PC-3 (cell line): ENCODE data around the gene TOGARAM2. TPM values are rescaled to one million over a fixed set of nuclear protein-coding genes. Genes with fewer than 3 reads are reported as not detected.

Experiments used
- ATAC-seq: fragments of 200-7000 bp; cut with Tn5 transposase; 2 replicates; pipeline ENCODE4 v1.9.1; 2020; ENCODE audit warnings: mild to moderate bottlenecking, moderate library complexity
- BruUV-seq: library from RNA; stranded (reverse); fragments of 400-500 nt; replicated peaks from 2 replicates; lab custom pipeline; 2021; lab: Mats Ljungman, UMichigan
- CTCF ChIA-PET: fragments of 300-600 bp; sonication (Branson Sonifier 250); formaldehyde crosslinking; loops from one replicate; lab custom pipeline; 2022; ENCODE audit warnings: antibody characterized with exemption; lab: Charles Lee
- POLR2A ChIA-PET: fragments of 300-600 bp; sonication (Branson Sonifier 250); formaldehyde crosslinking; loops from one replicate; lab custom pipeline; 2022; ENCODE audit warnings: antibody characterized with exemption; ENCODE audit not compliant: unreplicated experiment; lab: Charles Lee
- DNase-seq: peaks from one replicate; pipeline ENCODE4 v3.0.0-alpha.2; 2015
- H2AFZ ChIP-seq: fragments of 300-600 bp; sonication (generic); 2 replicates; pipeline ENCODE4 v1.6.0; 2016; ENCODE audit warnings: antibody characterized with exemption, low read length
- H3F3A ChIP-seq: fragments of 300-600 bp; sonication (generic); one replicate; pipeline ENCODE4 v1.6.0; 2017; ENCODE audit warnings: antibody characterized with exemption, low read length, control low read depth, mild to moderate bottlenecking; ENCODE audit not compliant: unreplicated experiment
- H3K27ac ChIP-seq: fragments of 300-600 bp; sonication (generic); 2 replicates; pipeline ENCODE4 v1.5.1; 2016; ENCODE audit warnings: mild to moderate bottlenecking, low read length
- H3K27me3 ChIP-seq: fragments of 300-600 bp; sonication (generic); 2 replicates; pipeline ENCODE4 v1.6.1; 2016; ENCODE audit warnings: low read length, mixed read lengths
- H3K36me3 ChIP-seq: fragments of 300-600 bp; sonication (generic); 2 replicates; pipeline ENCODE4 v1.6.1; 2016; ENCODE audit warnings: low read depth, mixed run types, low read length, mixed read lengths
- H3K4me1 ChIP-seq: fragments of 300-600 bp; sonication (generic); 2 replicates; pipeline ENCODE4 v1.5.1; 2016; ENCODE audit warnings: low read length; ENCODE audit not compliant: insufficient read depth
- H3K4me2 ChIP-seq: fragments of 300-600 bp; sonication (generic); 2 replicates; pipeline ENCODE4 v1.6.0; 2016; ENCODE audit warnings: low read length
- H3K4me3 ChIP-seq: fragments of 300-600 bp; sonication (generic); 2 replicates; pipeline ENCODE4 v1.5.1; 2016; ENCODE audit warnings: mild to moderate bottlenecking, low read length, mixed read lengths
- H3K79me2 ChIP-seq: fragments of 300-600 bp; sonication (generic); 2 replicates; pipeline ENCODE4 v1.6.1; 2017; ENCODE audit warnings: low read length, mixed read lengths
- H3K9ac ChIP-seq: fragments of 300-600 bp; sonication (generic); 2 replicates; pipeline ENCODE4 v1.6.0; 2016; ENCODE audit warnings: mild to moderate bottlenecking, low read length
- H3K9me2 ChIP-seq: fragments of 300-600 bp; sonication (generic); replicated peaks from 2 replicates; pipeline ENCODE4 v1.6.1; 2016; ENCODE audit warnings: mixed run types, low read length, mixed read lengths
- H3K9me3 ChIP-seq: fragments of 300-600 bp; sonication (generic); 2 replicates; pipeline ENCODE4 v1.6.1; 2016; ENCODE audit warnings: low read length, mixed read lengths
- H4K20me1 ChIP-seq: fragments of 300-600 bp; sonication (generic); 2 replicates; pipeline ENCODE4 v1.6.1; 2016; ENCODE audit warnings: low read length, mixed read lengths
- EZH2 ChIP-seq: fragments of 300-600 bp; sonication (generic); IDR thresholded peaks from one replicate; pipeline ENCODE4 v1.6.1; 2017; ENCODE audit warnings: antibody characterized with exemption, mild to moderate bottlenecking, low read length; ENCODE audit not compliant: unreplicated experiment
- EZH2phosphoT487 ChIP-seq: fragments of 300-600 bp; sonication (generic); IDR thresholded peaks from 2 replicates; pipeline ENCODE4 v1.6.1; 2018; ENCODE audit warnings: mild to moderate bottlenecking, antibody characterized with exemption, low read length, borderline replicate concordance
- intact Hi-C: fragments of 100-400 bp; cut with micrococcal nuclease; formaldehyde crosslinking; loops from 2 replicates; pipeline ENCODE4 v1.9.0; 2023
- total RNA-seq: library from RNA; depleted of rRNA; stranded (reverse); fragments of >200 nt; gene quantifications from 2 replicates; pipeline ENCODE4 v1.2.3, GENCODE V29; 2014
- TF ChIP-seq, protein P1 (sequence below): fragments of 300-600 bp; sonication (generic); conservative IDR thresholded peaks from 2 replicates; pipeline ENCODE4 v1.5.1; 2017; ENCODE audit warnings: antibody characterized with exemption, low read depth, mild to moderate bottlenecking, low read length

Gene TOGARAM2
- total RNA-seq, 1 experiment from 2014 or later: not detected

DNA sequence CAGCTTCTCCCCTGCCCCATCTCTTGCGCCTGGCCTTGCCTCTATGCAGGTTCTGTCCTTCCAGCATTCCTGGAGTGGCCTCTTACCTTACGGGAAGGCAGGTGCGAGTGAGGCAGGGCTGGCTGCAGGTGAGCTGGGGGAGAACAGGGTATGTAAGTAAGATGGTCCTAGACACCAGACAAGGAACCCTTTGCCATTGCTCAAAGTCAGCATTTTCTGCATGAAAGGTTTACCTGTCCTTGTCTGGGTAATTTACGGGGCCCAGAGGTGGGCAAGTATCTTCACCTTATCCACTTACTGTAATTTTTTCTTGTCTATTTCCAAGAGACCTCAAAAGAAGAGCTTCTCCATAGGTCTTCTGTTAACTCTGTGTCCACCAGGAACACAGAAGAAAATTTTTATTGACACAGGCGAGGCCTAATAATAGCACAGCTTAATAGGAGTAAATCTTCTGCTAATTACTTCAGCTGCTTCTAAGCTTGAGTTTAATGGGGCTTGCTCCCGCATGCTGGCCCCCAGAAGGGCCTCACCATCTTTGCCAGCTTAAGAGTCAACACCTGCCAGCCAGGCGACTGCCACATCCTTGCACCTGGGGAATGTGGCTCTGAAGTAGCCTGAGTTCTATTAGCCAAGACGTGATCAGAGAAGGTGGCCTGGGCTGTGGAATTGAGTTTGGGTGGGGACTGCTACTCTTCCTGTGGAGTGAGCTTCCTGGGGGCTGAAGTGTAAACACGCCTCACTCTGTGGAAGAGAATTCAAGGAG is 66.2 kb downstream of the TOGARAM2 start:
- Histone ChIP-seq H4K20me1 (no peaks in the 10 kb centered on the region), H3K4me2 (no peak overlapping the region), H3K9ac (no peak overlapping the region), H3K79me2 (no peaks in the 10 kb centered on the region), H3K27me3 (no peaks in the 10 kb centered on the region), H3F3A (no peaks in the 10 kb centered on the region), H2AFZ (no peak overlapping the region), H3K9me3 (no peaks in the 10 kb centered on the region), H3K36me3 (no peaks in the 10 kb centered on the region), H3K4me1 (no peaks in the 10 kb centered on the region), H3K27ac (no peak overlapping the region), H3K4me3 (no peak overlapping the region), H3K9me2 (no peaks in the 10 kb centered on the region)
- no peak for TF ChIP-seq EZH2phosphoT487
- TF ChIP-seq EZH2: no peak
- TF ChIP-seq, protein P1, sequence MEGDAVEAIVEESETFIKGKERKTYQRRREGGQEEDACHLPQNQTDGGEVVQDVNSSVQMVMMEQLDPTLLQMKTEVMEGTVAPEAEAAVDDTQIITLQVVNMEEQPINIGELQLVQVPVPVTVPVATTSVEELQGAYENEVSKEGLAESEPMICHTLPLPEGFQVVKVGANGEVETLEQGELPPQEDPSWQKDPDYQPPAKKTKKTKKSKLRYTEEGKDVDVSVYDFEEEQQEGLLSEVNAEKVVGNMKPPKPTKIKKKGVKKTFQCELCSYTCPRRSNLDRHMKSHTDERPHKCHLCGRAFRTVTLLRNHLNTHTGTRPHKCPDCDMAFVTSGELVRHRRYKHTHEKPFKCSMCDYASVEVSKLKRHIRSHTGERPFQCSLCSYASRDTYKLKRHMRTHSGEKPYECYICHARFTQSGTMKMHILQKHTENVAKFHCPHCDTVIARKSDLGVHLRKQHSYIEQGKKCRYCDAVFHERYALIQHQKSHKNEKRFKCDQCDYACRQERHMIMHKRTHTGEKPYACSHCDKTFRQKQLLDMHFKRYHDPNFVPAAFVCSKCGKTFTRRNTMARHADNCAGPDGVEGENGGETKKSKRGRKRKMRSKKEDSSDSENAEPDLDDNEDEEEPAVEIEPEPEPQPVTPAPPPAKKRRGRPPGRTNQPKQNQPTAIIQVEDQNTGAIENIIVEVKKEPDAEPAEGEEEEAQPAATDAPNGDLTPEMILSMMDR: no peak
- BruUV-seq: no TSS peak
- POLR2A ChIA-PET: interaction anchor here (0.7 kb wide), 1 partner anchor 35 kb away, joined by 3 read pairs; no protein-coding TSS in a partner anchor
- DNase-seq (no peak), ATAC-seq (no peak)
- intact Hi-C loops: no loop called here
- CTCF ChIA-PET: no interaction called here

DNA sequence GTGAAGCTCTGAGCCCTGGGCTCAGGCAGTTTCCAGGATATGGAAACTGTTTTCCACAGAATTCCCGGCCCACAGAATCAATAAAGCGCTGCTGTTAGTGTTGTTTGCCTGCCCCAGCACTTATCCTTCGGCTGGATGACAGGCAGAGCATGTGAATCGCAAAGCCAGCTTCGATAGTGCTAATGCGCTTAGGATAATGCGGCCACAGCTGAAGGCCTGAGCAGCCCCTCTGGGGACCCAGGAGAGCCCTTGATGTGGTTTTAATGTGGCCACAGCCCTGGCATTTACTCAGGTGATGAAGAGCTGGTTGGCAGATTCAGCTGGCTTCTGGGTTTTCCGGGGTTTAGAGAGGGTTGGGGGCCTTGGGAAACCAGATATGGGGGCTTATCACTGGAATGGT is 69.5 kb downstream of the TOGARAM2 start:
- Histone ChIP-seq H3K79me2 (no peaks in the 10 kb centered on the region), H3K4me3 (no peak overlapping the region), H4K20me1 (no peaks in the 10 kb centered on the region), H2AFZ (no peak overlapping the region), H3K36me3 (no peaks in the 10 kb centered on the region), H3K27me3 (no peaks in the 10 kb centered on the region), H3K27ac (no peak overlapping the region), H3F3A (no peaks in the 10 kb centered on the region), H3K9me2 (no peaks in the 10 kb centered on the region), H3K9ac (no peak overlapping the region), H3K9me3 (no peaks in the 10 kb centered on the region), H3K4me1 (peaks cover 12% of the 10 kb centered on the region), H3K4me2 (no peak overlapping the region)
- no TSS peak for BruUV-seq
- TF ChIP-seq EZH2phosphoT487: no peak
- TF ChIP-seq, protein P1: no peak
- TF ChIP-seq EZH2: no peak
- DNase-seq (no peak), ATAC-seq (no peak)
- POLR2A ChIA-PET: no interaction called here
- CTCF ChIA-PET: no interaction called here
- intact Hi-C loops: loop anchor here (5.0 kb wide), 1 partner anchor 62 kb away; no protein-coding TSS in a partner anchor

DNA sequence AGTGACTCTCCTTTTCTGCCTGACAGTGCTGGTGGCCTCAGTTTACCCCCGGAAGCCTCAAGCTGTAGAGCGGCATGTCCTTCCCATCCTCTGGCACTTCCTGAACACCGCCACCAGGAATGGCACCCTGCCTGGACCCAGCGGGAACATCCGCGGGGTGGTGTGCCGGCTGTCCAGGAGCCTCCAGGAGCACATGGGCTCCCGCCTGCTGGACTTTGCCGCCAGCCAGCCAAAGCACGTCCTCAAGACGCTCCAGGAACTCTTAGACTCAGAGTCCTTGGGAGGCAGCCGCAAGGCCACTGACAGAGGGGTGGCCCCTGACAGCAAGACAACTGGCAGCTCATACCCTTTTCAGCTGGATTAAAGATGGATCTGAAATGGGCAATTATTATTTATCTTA is 70.6 kb downstream of the TOGARAM2 start:
- no peak for TF ChIP-seq EZH2
- no peak for TF ChIP-seq EZH2phosphoT487
- TF ChIP-seq, protein P1: no peak

More for the DNA sequence above, 70.6 kb downstream of the TOGARAM2 start:
- POLR2A ChIA-PET: no interaction called here
- no peak overlapping the region for H3K4me3 ChIP-seq
- CTCF ChIA-PET: no interaction called here
- no TSS peak for BruUV-seq
- H3K36me3 ChIP-seq: no peaks in the 10 kb centered on the region
- no peak overlapping the region for H3K27ac ChIP-seq
- ATAC-seq (no peak), DNase-seq (no peak)
- no peak overlapping the region for H3K4me2 ChIP-seq
- intact Hi-C loops: loop anchor here (5.0 kb wide), 1 partner anchor 61 kb away; no protein-coding TSS in a partner anchor
- H3K9me2 ChIP-seq: no peaks in the 10 kb centered on the region
- H3K4me1 ChIP-seq: peaks cover 12% of the 10 kb centered on the region
- H4K20me1 ChIP-seq: no peaks in the 10 kb centered on the region
- no peaks in the 10 kb centered on the region for H3K79me2 ChIP-seq
- no peak overlapping the region for H2AFZ ChIP-seq
- no peaks in the 10 kb centered on the region for H3K27me3 ChIP-seq
- no peaks in the 10 kb centered on the region for H3K9me3 ChIP-seq
- no peaks in the 10 kb centered on the region for H3F3A ChIP-seq
- no peak overlapping the region for H3K9ac ChIP-seq
